ENCODE results near the gene PPIL1. TPM values are rescaled to one million over a fixed set of nuclear protein-coding genes. Genes with fewer than 3 reads are reported as not detected.

PPIL1 gene
- polyA plus RNA-seq, 2 of the 4 experiments (the other 2 are of a cell fraction), result 42.6 to 60.0 TPM

- Histone ChIP-seq H3K27ac (no peak overlapping the region), H3K4me3 (no peak overlapping the region), H3K4me1 (no peaks in the 10 kb centered on the region), H3K4me2 (no peak overlapping the region), H3K9me3 (peaks cover 3% of the 10 kb centered on the region; the same call in 1 of the 3 replicates)
- ChIA-PET CTCF (interaction anchor here (0.6 to 1.6 kb wide), 7 partner anchors 12 to 362 kb away, joined by 3 to 6 read pairs (median 4); partner anchors contain the start of gene C6orf89), POLR2A (no interaction called here)
- ATAC-seq (no peak), FAIRE-seq (no peak), DNase-seq (ENCODE audit: low read depth in 1 of 2, low spot score in 1 of 2) (no peak)
- WGBS (ENCODE audit: missing lambda C conversion rate), result 96% methylated on average over 6 of the region's 6 CpGs
- no peak for TF ChIP-seq RFX5 (IDR thresholded peaks at IDR 0.05)
- TF ChIP-seq HEYL (CRISPR knock-in tag; IDR thresholded peaks at IDR 0.05), result no peak
- TF ChIP-seq, protein P1, sequence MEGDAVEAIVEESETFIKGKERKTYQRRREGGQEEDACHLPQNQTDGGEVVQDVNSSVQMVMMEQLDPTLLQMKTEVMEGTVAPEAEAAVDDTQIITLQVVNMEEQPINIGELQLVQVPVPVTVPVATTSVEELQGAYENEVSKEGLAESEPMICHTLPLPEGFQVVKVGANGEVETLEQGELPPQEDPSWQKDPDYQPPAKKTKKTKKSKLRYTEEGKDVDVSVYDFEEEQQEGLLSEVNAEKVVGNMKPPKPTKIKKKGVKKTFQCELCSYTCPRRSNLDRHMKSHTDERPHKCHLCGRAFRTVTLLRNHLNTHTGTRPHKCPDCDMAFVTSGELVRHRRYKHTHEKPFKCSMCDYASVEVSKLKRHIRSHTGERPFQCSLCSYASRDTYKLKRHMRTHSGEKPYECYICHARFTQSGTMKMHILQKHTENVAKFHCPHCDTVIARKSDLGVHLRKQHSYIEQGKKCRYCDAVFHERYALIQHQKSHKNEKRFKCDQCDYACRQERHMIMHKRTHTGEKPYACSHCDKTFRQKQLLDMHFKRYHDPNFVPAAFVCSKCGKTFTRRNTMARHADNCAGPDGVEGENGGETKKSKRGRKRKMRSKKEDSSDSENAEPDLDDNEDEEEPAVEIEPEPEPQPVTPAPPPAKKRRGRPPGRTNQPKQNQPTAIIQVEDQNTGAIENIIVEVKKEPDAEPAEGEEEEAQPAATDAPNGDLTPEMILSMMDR (IDR thresholded peaks at IDR 0.05), result no peak
- TF ChIP-seq RAD21 (conservative IDR thresholded peaks at IDR 0.05 in 1 of 2, IDR thresholded peaks at IDR 0.05 in 1 of 2), result no peak
- TF ChIP-seq JUN (IDR thresholded peaks at IDR 0.05), result no peak
- TF ChIP-seq SMC3 (IDR thresholded peaks at IDR 0.05), result no peak
Measured at GRCh38 chr6:36847991-36848390, 26.6 kb downstream of the PPIL1 start.

DNA sequence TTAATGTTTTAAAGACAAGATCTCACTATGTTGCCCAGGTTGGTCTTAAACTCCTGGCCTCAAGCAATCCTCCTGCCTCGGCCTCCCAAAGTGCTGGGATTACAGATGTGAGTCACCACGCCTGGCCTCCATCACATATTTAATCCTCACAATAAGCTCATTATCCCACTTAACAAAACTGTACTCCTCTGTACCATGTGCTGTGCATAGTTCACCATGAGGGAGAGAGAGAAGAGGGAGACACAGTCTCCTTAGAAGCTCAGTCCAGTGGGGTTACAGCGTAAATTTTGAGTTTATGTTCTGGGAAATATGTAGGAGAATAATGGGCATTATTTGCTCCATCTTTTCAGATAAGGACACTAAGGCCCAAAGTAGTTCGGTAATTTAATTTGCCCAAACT is 27.5 kb downstream of the PPIL1 start:
- 86% methylated on average over 4 of the region's 4 CpGs for WGBS (ENCODE audit: missing lambda C conversion rate)
- H3K9me3 ChIP-seq, result peaks cover 3% of the 10 kb centered on the region; the same call in 1 of the 3 replicates
- TF ChIP-seq POLR2A (IDR thresholded peaks at IDR 0.05; ENCODE audit: low read length), result no peak
- no peak for TF ChIP-seq KDM1A (IDR thresholded peaks at IDR 0.05; ENCODE audit: low read depth)
- TF ChIP-seq JUN (IDR thresholded peaks at IDR 0.05), result no peak
- TF ChIP-seq USF2 (IDR thresholded peaks at IDR 0.05), result no peak
- TF ChIP-seq, protein P2, sequence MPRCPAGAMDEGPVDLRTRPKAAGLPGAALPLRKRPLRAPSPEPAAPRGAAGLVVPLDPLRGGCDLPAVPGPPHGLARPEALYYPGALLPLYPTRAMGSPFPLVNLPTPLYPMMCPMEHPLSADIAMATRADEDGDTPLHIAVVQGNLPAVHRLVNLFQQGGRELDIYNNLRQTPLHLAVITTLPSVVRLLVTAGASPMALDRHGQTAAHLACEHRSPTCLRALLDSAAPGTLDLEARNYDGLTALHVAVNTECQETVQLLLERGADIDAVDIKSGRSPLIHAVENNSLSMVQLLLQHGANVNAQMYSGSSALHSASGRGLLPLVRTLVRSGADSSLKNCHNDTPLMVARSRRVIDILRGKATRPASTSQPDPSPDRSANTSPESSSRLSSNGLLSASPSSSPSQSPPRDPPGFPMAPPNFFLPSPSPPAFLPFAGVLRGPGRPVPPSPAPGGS (IDR thresholded peaks at IDR 0.05), result no peak
- TF ChIP-seq PHF8 (IDR thresholded peaks at IDR 0.05; ENCODE audit: borderline replicate concordance, low read depth), result no peak
- no peak for TF ChIP-seq FOSL2 (IDR thresholded peaks at IDR 0.05)
- TF ChIP-seq FOSL2 (CRISPR knock-in tag; IDR thresholded peaks at IDR 0.05), result no peak
- TF ChIP-seq MYC (IDR thresholded peaks at IDR 0.05; ENCODE audit: borderline replicate concordance, low read length), result no peak
- no peak for TF ChIP-seq FOXS1 (CRISPR knock-in tag; IDR thresholded peaks at IDR 0.05)
- TF ChIP-seq FOSB (CRISPR knock-in tag; IDR thresholded peaks at IDR 0.05), result no peak
- no peak for TF ChIP-seq KDM5A (IDR thresholded peaks at IDR 0.05)
- no peak for TF ChIP-seq BHLHE40 (IDR thresholded peaks at IDR 0.05; ENCODE audit: low read depth, low read length)
- no peak for TF ChIP-seq EHF (CRISPR knock-in tag; IDR thresholded peaks at IDR 0.05)
- no peak for TF ChIP-seq REST (IDR thresholded peaks at IDR 0.05)
- no peak for TF ChIP-seq CEBPB (IDR thresholded peaks at IDR 0.05)
- TF ChIP-seq NPAS2 (CRISPR knock-in tag; IDR thresholded peaks at IDR 0.05; ENCODE audit: borderline replicate concordance), result no peak
- no peak for TF ChIP-seq RARB (CRISPR knock-in tag; IDR thresholded peaks at IDR 0.05)
- no peak for DNase-seq (ENCODE audit: low read depth in 1 of 2, low spot score in 1 of 2)
- ChIA-PET CTCF (interaction anchor here (0.8 to 1.6 kb wide), 4 partner anchors 11 to 171 kb away, joined by 3 to 6 read pairs (median 4); partner anchors contain the start of gene C6orf89), POLR2A (no interaction called here)
- H3K4me3 ChIP-seq, result no peak overlapping the region
- no peaks in the 10 kb centered on the region for H3K4me1 ChIP-seq
- no peak for FAIRE-seq
- no peak for ATAC-seq
- no peak overlapping the region for H3K27ac ChIP-seq
- H3K4me2 ChIP-seq, result no peak overlapping the region

Data from A549 (cell line).